NCI-H128 (cell line): ENCODE results near the gene POLR1D.

ENCODE experiments used
- DNase-seq: peaks from one replicate; lab custom pipeline; 2025; ENCODE audit not compliant: unreplicated experiment; lab: John Stamatoyannopoulos, UW

POLR1D gene

GRCh38 chr13:27670861-27671260, 49.2 kb downstream of the POLR1D start:
- DNase-seq = no peak

GRCh38 chr13:27672025-27672424, 50.3 kb downstream of the POLR1D start:
- DNase-seq = no peak
